SK-N-SH (cell line): ENCODE results near the gene P2RX4.

ENCODE experiments used
- CTCF ChIP-seq: fragments of 200-600 bp; sonication (generic); IDR thresholded peaks from 2 replicates; pipeline ENCODE4 v1.6.1; 2017; ENCODE audit warnings: antibody characterized with exemption, mild to moderate bottlenecking, moderate library complexity
- EZH2phosphoT487 ChIP-seq: fragments of 200-600 bp; sonication (generic); IDR thresholded peaks from 2 replicates; pipeline ENCODE4 v1.6.1; 2017; ENCODE audit warnings: low read depth, mixed run types, mild to moderate bottlenecking, antibody characterized with exemption, moderate library complexity, borderline replicate concordance
- MAX ChIP-seq: IDR thresholded peaks from 2 replicates; pipeline ENCODE4 v1.4.0; 2012; ENCODE audit warnings: low read depth
- NRF1 ChIP-seq: IDR thresholded peaks from 2 replicates; pipeline ENCODE4 v1.6.1; 2012; ENCODE audit warnings: low read depth, mild to moderate bottlenecking, low read length
- RCOR1 ChIP-seq: fragments of 150-350 bp; IDR thresholded peaks from 2 replicates; pipeline ENCODE4 v1.6.1; 2017; ENCODE audit warnings: antibody characterized with exemption, low read length
- RFX5 ChIP-seq: IDR thresholded peaks from 2 replicates; pipeline ENCODE4 v1.6.1; 2012; ENCODE audit warnings: mild to moderate bottlenecking, improper control_type of control experiment, low read length

GRCh38 chr12:121264135-121264534, 54.2 kb downstream of the P2RX4 start:
- no peak for TF ChIP-seq RFX5
- no peak for TF ChIP-seq RCOR1
- no peak for TF ChIP-seq CTCF
- TF ChIP-seq NRF1: no peak
- TF ChIP-seq MAX: no peak
- TF ChIP-seq EZH2phosphoT487: no peak
